Motor neuron (in vitro differentiated cells): ENCODE measurements around the gene CCDC174. TPM values are rescaled to one million over a fixed set of nuclear protein-coding genes. Genes with fewer than 3 reads are reported as not detected.
"Not testable (repeated sequence)": the region's sequence is repeated elsewhere in the genome, so short reads cannot be mapped to it uniquely, and the experiment has no call there.

Experiments
- ATAC-seq, 8 experiments: fragments of 200-7000 bp; cut with Tn5 transposase; replicated peaks in 6 of 8; 2 replicates each; pipeline ENCODE4 v1.8.0; 2021; ENCODE audit warnings: mild to moderate bottlenecking in 8 of 8, moderate library complexity in 8 of 8
- H3K27ac ChIP-seq, 2 donors: fragments of 250-450 bp; sonication (Bioruptor Pico); 2 replicates each; pipeline ENCODE4 v1.9.0; 2021; ENCODE audit warnings: antibody characterized with exemption in 2 of 2, mild to moderate bottlenecking in 2 of 2, moderate library complexity in 1 of 2
- H3K4me1 ChIP-seq, 2 donors: fragments of 250-450 bp; sonication (Bioruptor Pico); replicated peaks in 1 of 2; 2 replicates each; pipeline ENCODE4 v1.6.1; 2021; ENCODE audit warnings: antibody characterized with exemption in 2 of 2, mild to moderate bottlenecking in 2 of 2, moderate library complexity in 1 of 2
- H3K4me3 ChIP-seq, 5 donors: fragments of 250-450 bp; sonication (Bioruptor Pico); 2 replicates each; pipeline ENCODE4 v1.9.0; 2021; ENCODE audit warnings: antibody characterized with exemption in 5 of 5, mild to moderate bottlenecking in 5 of 5, moderate library complexity in 4 of 5
- WGBS, 10 experiments: fragments of 450-650 bp; shearing (Covaris generic); methylation state at CpG; one replicate each; pipeline ENCODE4 v1.0.0; 2022; 5-methylcytosine and 5-hydroxymethylcytosine counted together
- in situ Hi-C, 9 experiments: fragments of 400-800 bp; cut with MboI; loops; one replicate each; pipeline ENCODE4 v1.15.0; 2021; ENCODE audit warnings: low sequenced_read_pairs in 9 of 9, low pct_unique_long_range_greater_than_20kb in 2 of 9; ENCODE audit not compliant: unreplicated experiment in 9 of 9
- total RNA-seq, 8 experiments: library from RNA; unstranded; fragments of 300-600 nt; gene quantifications; 2 replicates each; pipeline versions ENCODE4 v1.2.3 to v1.2.4, GENCODE V29; 2022

Gene CCDC174
- total RNA-seq, 8 experiments from 2014 or later = 16.4 to 38.6 (median 23.2) TPM

GRCh38 chr3:14647976-14648955 lies 3.3 kb upstream of the CCDC174 start:
- H3K4me1 ChIP-seq = peaks cover 28 to 32% of the 10 kb centered on the region in 2 donors
- no peak overlapping the region for H3K4me3 ChIP-seq
- in situ Hi-C loops = no loop called here
- WGBS, 10 experiments = 52 to 80% (median 62%) methylated on average over 5 to 16 of the region's 19 CpGs; no CpG with 5 or more reads in 1 of the 10 experiments
- H3K27ac ChIP-seq = peak overlapping the region; percentile 58 to 59
- peak in 4 of 8 experiments; percentile 1 to 3 (median 2) for ATAC-seq

- ATAC-seq = no peak
- WGBS, 10 experiments = 29 to 85% (median 70%) methylated on average over 1 to 2 of the region's 2 CpGs; no CpG with 5 or more reads in 1 of the 10 experiments
- H3K4me3 ChIP-seq = no peak overlapping the region
- no peak overlapping the region for H3K27ac ChIP-seq
- in situ Hi-C loops = no loop called here
- H3K4me1 ChIP-seq = peaks cover 31 to 36% of the 10 kb centered on the region in 2 donors
Observed at GRCh38 chr3:14649466-14649865, 2.1 kb upstream of the CCDC174 start.

- WGBS, 10 experiments = 77 to 100% (median 88%) methylated on average over 1 to 4 of the region's 4 CpGs; no CpG with 5 or more reads in 1 of the 10 experiments
- H3K4me1 ChIP-seq = peaks cover 31 to 36% of the 10 kb centered on the region in 2 donors
- no peak overlapping the region for H3K27ac ChIP-seq
- in situ Hi-C loops = loop anchor here in 3 of 9 experiments (25.0 kb wide), 1 partner anchor 262 kb away; no protein-coding TSS in a partner anchor
- no peak overlapping the region for H3K4me3 ChIP-seq
- ATAC-seq = no peak
Observed at GRCh38 chr3:14650193-14650592, 1.4 kb upstream of the CCDC174 start.

GRCh38 chr3:14652360-14652907 lies 872 bp downstream of the CCDC174 start:
- in situ Hi-C loops = loop anchor here in 3 of 9 experiments (25.0 kb wide), 1 partner anchor 260 kb away; no protein-coding TSS in a partner anchor

GRCh38 chr3:14657579-14657978 lies 6.0 kb downstream of the CCDC174 start:
- Histone ChIP-seq H3K4me1 (peaks cover 5 to 10% of the 10 kb centered on the region in 2 donors), H3K4me3 (no peak overlapping the region), H3K27ac (no peak overlapping the region)
- in situ Hi-C loops = loop anchor here in 3 of 9 experiments (25.0 kb wide), 1 partner anchor 255 kb away; no protein-coding TSS in a partner anchor
- no peak for ATAC-seq
- WGBS, 10 experiments = 60 to 100% (median 93%) methylated on average over 1 to 2 of the region's 2 CpGs; no CpG with 5 or more reads in 1 of the 10 experiments

More at GRCh38 chr3:14652360-14652907, 872 bp downstream of the CCDC174 start:
- Histone ChIP-seq H3K4me3 (peak overlapping the region; percentile 55 to 80 (median 62)), H3K27ac (peak overlapping the region; percentile 87 to 94), H3K4me1 (peaks cover 31 to 36% of the 10 kb centered on the region in 2 donors)
- WGBS, 10 experiments = 20 to 100% (median 81%) methylated on average over 1 to 7 of the region's 21 CpGs; no CpG with 5 or more reads in 3 of the 10 experiments
- ATAC-seq = not testable (repeated sequence)

GRCh38 chr3:14658978-14659377 lies 7.4 kb downstream of the CCDC174 start:
- WGBS, 10 experiments = 76 to 100% (median 100%) methylated on average over 1 to 2 of the region's 2 CpGs; no CpG with 5 or more reads in 1 of the 10 experiments
- ATAC-seq = no peak
- no peak overlapping the region for H3K4me3 ChIP-seq
- in situ Hi-C loops = loop anchor here in 3 of 9 experiments (25.0 kb wide), 1 partner anchor 253 kb away; no protein-coding TSS in a partner anchor
- H3K27ac ChIP-seq = no peak overlapping the region
- no peaks in the 10 kb centered on the region for H3K4me1 ChIP-seq

GRCh38 chr3:14660942-14661341 lies 9.4 kb downstream of the CCDC174 start:
- WGBS, 10 experiments = 40 to 100% (median 85%) methylated on average over 1 to 4 of the region's 4 CpGs; no CpG with 5 or more reads in 4 of the 10 experiments
- H3K27ac ChIP-seq = no peak overlapping the region
- ATAC-seq = no peak
- in situ Hi-C loops = loop anchor here in 4 of 9 experiments (10.0 to 25.0 kb wide), 2 partner anchors 251 to 264 kb away; no protein-coding TSS in a partner anchor
- no peaks in the 10 kb centered on the region for H3K4me1 ChIP-seq
- no peak overlapping the region for H3K4me3 ChIP-seq

GRCh38 chr3:14663396-14664135 lies 12.0 kb downstream of the CCDC174 start:
- WGBS, 10 experiments = 53 to 94% (median 86%) methylated on average over 1 to 5 of the region's 5 CpGs
- ATAC-seq = no peak
- Histone ChIP-seq H3K4me3 (no peak overlapping the region), H3K27ac (no peak overlapping the region), H3K4me1 (no peaks in the 10 kb centered on the region)
- in situ Hi-C loops = loop anchor here in 4 of 9 experiments (10.0 to 25.0 kb wide), 2 partner anchors 249 to 261 kb away; no protein-coding TSS in a partner anchor

- H3K4me3 ChIP-seq = no peak overlapping the region
- ATAC-seq = no peak
- in situ Hi-C loops = loop anchor here in 4 of 9 experiments (10.0 to 25.0 kb wide), 2 partner anchors 248 to 261 kb away; no protein-coding TSS in a partner anchor
- no peaks in the 10 kb centered on the region for H3K4me1 ChIP-seq
- H3K27ac ChIP-seq = no peak overlapping the region
- 61 to 100% (median 89%) methylated on average over 1 to 3 of the region's 3 CpGs for WGBS, 10 experiments
Observed at GRCh38 chr3:14664170-14664569, 12.6 kb downstream of the CCDC174 start.

- H3K4me3 ChIP-seq = no peak overlapping the region
- peaks cover 0 to 16% of the 10 kb centered on the region in 2 donors for H3K4me1 ChIP-seq
- H3K27ac ChIP-seq = no peak overlapping the region
- in situ Hi-C loops = loop anchor here in 7 of 9 experiments (10.0 to 25.0 kb wide), 3 partner anchors 112 to 252 kb away; no protein-coding TSS in a partner anchor
- ATAC-seq = no peak
- 80 to 100% (median 92%) methylated on average over 1 to 4 of the region's 4 CpGs for WGBS, 10 experiments
Observed at GRCh38 chr3:14672588-14672987, 21.0 kb downstream of the CCDC174 start.

- H3K27ac ChIP-seq = no peak within 1 kb of the TSS
- in situ Hi-C loops = loop anchor here in 7 of 9 experiments (10.0 to 25.0 kb wide), 3 partner anchors 110 to 250 kb away; no protein-coding TSS in a partner anchor
- ATAC-seq = peak in 1 of 8 experiments; percentile 10
- H3K4me1 ChIP-seq = peaks cover 0 to 16% of the 10 kb centered on the region in 2 donors
- H3K4me3 ChIP-seq = no peak within 1 kb of the TSS
- 37 to 100% (median 68%) methylated on average over 1 to 7 of the region's 7 CpGs; no CpG with 5 or more reads in 1 of the 10 experiments for WGBS, 10 experiments
Observed at GRCh38 chr3:14674841-14675240, 23.3 kb downstream of the CCDC174 start, which contains the start of gene C3orf20. Gene C3orf20 (plus strand): TSS chr3:14675141. CDS start chr3:14682714, 7,573 bp downstream.

GRCh38 chr3:14676881-14677280 lies 25.3 kb downstream of the CCDC174 start:
- ATAC-seq = no peak
- H3K4me3 ChIP-seq = no peak overlapping the region
- WGBS, 10 experiments = 50 to 100% (median 81%) methylated on average over 1 to 4 of the region's 4 CpGs; no CpG with 5 or more reads in 1 of the 10 experiments
- in situ Hi-C loops = loop anchor here in 4 of 9 experiments (10.0 kb wide), 2 partner anchors 108 to 248 kb away; no protein-coding TSS in a partner anchor
- H3K27ac ChIP-seq = no peak overlapping the region
- peaks cover 0 to 16% of the 10 kb centered on the region in 2 donors for H3K4me1 ChIP-seq
